HT-29 (cell line): ENCODE measurements around the gene HOXA7. TPM values are rescaled to one million over a fixed set of nuclear protein-coding genes. Genes with fewer than 3 reads are reported as not detected.

Experiments used
- DNase-seq: peaks from one replicate; pipeline ENCODE4 v3.0.0-alpha.2; 2015; ENCODE audit warnings: low spot score
- total RNA-seq: library from RNA; depleted of rRNA; stranded (reverse); fragments of >200 nt; shearing (Covaris generic); gene quantifications from 2 replicates; pipeline ENCODE4 v1.2.3, GENCODE V29; 2014

The HOXA7 gene
- total RNA-seq, 1 experiment from 2014 or later = 10.7 TPM

- no peak for DNase-seq
Observed at GRCh38 chr7:27159266-27160144, 3.0 kb upstream of the HOXA7 start.

- DNase-seq = no peak
Observed at GRCh38 chr7:27158436-27159265, 2.2 kb upstream of the HOXA7 start.

GRCh38 chr7:27157702-27158431, 1.4 kb upstream of the HOXA7 start:
- DNase-seq = no peak

- DNase-seq = no peak
Observed at GRCh38 chr7:27156916-27157701, 634 bp upstream of the HOXA7 start.

GRCh38 chr7:27155816-27156507, 513 bp downstream of the HOXA7 start:
- DNase-seq = no peak

GRCh38 chr7:27154901-27155815, 1.3 kb downstream of the HOXA7 start:
- DNase-seq = no peak

GRCh38 chr7:27154369-27154768, 2.1 kb downstream of the HOXA7 start:
- DNase-seq = no peak

- DNase-seq = no peak
Observed at GRCh38 chr7:27153526-27153925, 2.9 kb downstream of the HOXA7 start.

- no peak for DNase-seq
Observed at GRCh38 chr7:27152816-27153442, 3.5 kb downstream of the HOXA7 start.

GRCh38 chr7:27151931-27152815, 4.3 kb downstream of the HOXA7 start, which contains the start of gene HOXA3:
Gene HOXA3 (minus strand): TSS chr7:27152583. CDS start chr7:27110640, 41,943 bp downstream.
- peak; percentile 91 for DNase-seq

- DNase-seq = no peak
Observed at GRCh38 chr7:27151341-27151930, 5.0 kb downstream of the HOXA7 start.

GRCh38 chr7:27150568-27151340, 5.7 kb downstream of the HOXA7 start:
- DNase-seq = peak; percentile 93

- DNase-seq = peak; percentile 69
Observed at GRCh38 chr7:27149842-27150567, 6.5 kb downstream of the HOXA7 start.

- no peak for DNase-seq
Observed at GRCh38 chr7:27148756-27149641, 7.5 kb downstream of the HOXA7 start.
